Measurements from ENCODE around the gene LIMD2.

LIMD2 gene

DNA sequence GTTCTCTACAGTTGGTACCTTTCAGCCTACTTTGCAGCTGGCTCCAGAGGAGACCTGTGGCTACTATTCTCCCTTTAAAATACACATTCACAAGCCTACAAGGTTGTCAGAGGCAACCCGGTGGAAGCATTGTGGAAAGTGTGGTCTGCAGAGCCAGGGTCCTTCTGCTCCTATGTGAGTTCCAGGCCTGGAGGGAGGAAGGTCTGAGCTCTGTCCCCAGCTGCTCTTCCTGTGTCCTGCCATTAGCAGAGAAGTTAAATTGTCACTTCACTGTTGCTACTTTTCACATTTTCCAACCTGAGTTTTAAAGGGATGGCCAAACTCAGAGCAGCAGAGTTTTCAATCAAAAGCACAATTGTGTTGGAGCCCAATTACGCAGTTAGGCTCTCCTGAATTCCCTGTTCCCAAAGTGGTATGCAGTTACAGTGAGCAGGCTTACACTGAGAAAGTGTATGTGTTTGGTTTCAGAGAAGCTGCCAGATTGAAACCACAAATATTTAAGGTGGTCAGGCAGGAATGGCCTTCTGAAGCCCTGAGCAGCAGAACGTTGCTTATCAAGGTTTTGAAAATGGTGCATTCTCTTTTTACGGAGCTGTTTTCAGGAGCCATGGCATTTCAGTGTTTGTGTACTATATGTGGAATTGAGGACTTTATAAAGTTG is 52.7 kb downstream of the LIMD2 start:
- no peak for DNase-seq (ENCODE audit: low read depth, low spot score)
- H3K9me3 ChIP-seq (ENCODE audit: low read depth, low read length), result no peaks in the 10 kb centered on the region
- H3K36me3 ChIP-seq (ENCODE audit: insufficient read depth, low read length), result no peaks in the 10 kb centered on the region
- no peak overlapping the region for H3K9ac ChIP-seq (ENCODE audit: insufficient read length)
- H3K27ac ChIP-seq, result no peak overlapping the region
- TF ChIP-seq EZH2 (IDR thresholded peaks at IDR 0.05), result no peak
- no peak for TF ChIP-seq FOXP2 (optimal IDR thresholded peaks at IDR 0.05; ENCODE audit: control extremely low read depth, extremely low read length, insufficient read depth)
- no peak for TF ChIP-seq POLR2AphosphoS5 (IDR thresholded peaks at IDR 0.05; ENCODE audit: borderline replicate concordance, low read depth, low read length)
- no peak overlapping the region for H3K4me3 ChIP-seq

DNA sequence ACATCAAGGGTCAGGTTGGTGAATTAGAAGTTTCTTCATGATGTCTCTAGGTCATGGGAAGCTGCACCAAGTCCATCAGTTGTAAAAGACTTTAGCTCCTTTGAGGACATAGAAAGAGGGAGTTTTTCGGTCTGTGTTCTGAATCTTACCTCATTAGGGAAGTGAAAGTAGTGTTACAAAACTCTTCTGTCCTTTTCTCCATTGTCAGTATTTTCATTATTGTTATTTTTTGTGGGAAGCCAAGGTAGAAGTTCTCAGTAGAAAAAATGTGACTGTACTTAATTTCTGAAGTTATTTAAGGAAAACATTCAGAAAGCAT is 53.5 kb downstream of the LIMD2 start:
- Histone ChIP-seq H3K9me3 (ENCODE audit: low read depth, low read length) (no peaks in the 10 kb centered on the region), H3K36me3 (ENCODE audit: insufficient read depth, low read length) (no peaks in the 10 kb centered on the region), H3K27ac (no peak overlapping the region), H3K9ac (ENCODE audit: insufficient read length) (no peak overlapping the region), H3K4me3 (no peak overlapping the region)
- no peak for DNase-seq (ENCODE audit: low read depth, low spot score)
- no peak for TF ChIP-seq EZH2 (IDR thresholded peaks at IDR 0.05)
- no peak for TF ChIP-seq POLR2AphosphoS5 (IDR thresholded peaks at IDR 0.05; ENCODE audit: borderline replicate concordance, low read depth, low read length)
- TF ChIP-seq FOXP2 (optimal IDR thresholded peaks at IDR 0.05; ENCODE audit: control extremely low read depth, extremely low read length, insufficient read depth), result no peak
